K562 (cell line): Measurements from ENCODE around the gene NTM. TPM values are rescaled to one million over a fixed set of nuclear protein-coding genes. Genes with fewer than 3 reads are reported as not detected.

ENCODE experiments used
- ATAC-seq: fragments of 200-7000 bp; cut with Tn5 transposase; 3 replicates; pipeline ENCODE4 v1.9.1; 2020; ENCODE audit warnings: moderate library complexity
- BruUV-seq: library from RNA; stranded (reverse); fragments of 400-500 nt; replicated peaks from 2 replicates; lab custom pipeline; 2021; lab: Mats Ljungman, UMichigan
- CTCF ChIA-PET: fragments of 300-600 bp; formaldehyde crosslinking; extraction: SDS; loops from one replicate; lab custom pipeline; 2021; ENCODE audit warnings: low intra/inter-chr PET ratio; lab: Yijun Ruan, JAX
- POLR2A ChIA-PET: fragments of 300-600, 350-650 bp; sonication (Branson Sonifier 250); formaldehyde crosslinking; extraction: SDS; loops from one replicate; lab custom pipeline; 2021; ENCODE audit warnings: antibody characterized with exemption, inconsistent platforms; lab: Yijun Ruan, JAX
- DNase-seq, 4 experiments: peaks; one replicate each; pipeline versions ENCODE4 v3.0.0 to v3.0.0-alpha.2; 2011 to 2018; ENCODE audit warnings: low spot score in 3 of 4, mixed read lengths in 3 of 4; ENCODE audit errors: extremely low read depth in 1 of 4
- FAIRE-seq: peaks from 2 replicates; lab custom pipeline; 2011; peaks lifted over from hg19 to GRCh38; lab: Jason Lieb, UNC
- H2AFZ ChIP-seq: 2 replicates; pipeline ENCODE4 v1.6.0; 2011; ENCODE audit warnings: low read depth, low read length, control low read depth, inconsistent platforms
- H3K27ac ChIP-seq: fragments of 200-600 bp; 3 replicates; pipeline ENCODE4 v1.8.0; 2011; ENCODE audit warnings: low read depth, mild to moderate bottlenecking, control low read depth, inconsistent platforms, low read length, moderate library complexity, mixed read lengths; ENCODE audit errors: extremely low read depth
- H3K27me3 ChIP-seq, 2 experiments: fragments of 300-600 bp in 1 of 2; 2 replicates in 1 of 2; 3 replicates in 1 of 2; pipeline versions ENCODE4 v1.6.0 to v1.8.0; 2011; ENCODE audit warnings: inconsistent platforms in 2 of 2, low read length in 2 of 2, mild to moderate bottlenecking in 1 of 2, mixed read lengths in 1 of 2, moderate library complexity in 1 of 2; ENCODE audit not compliant: control insufficient read depth in 2 of 2, insufficient read depth in 2 of 2
- H3K36me3 ChIP-seq: fragments of 300-600 bp; 3 replicates; pipeline ENCODE4 v1.8.0; 2011; ENCODE audit warnings: mild to moderate bottlenecking, low read length, inconsistent platforms; ENCODE audit not compliant: control insufficient read depth, insufficient read depth
- H3K4me1 ChIP-seq, 2 experiments: fragments of 200-600 bp in 1 of 2; replicated peaks in 1 of 2; 2 replicates in 1 of 2; 3 replicates in 1 of 2; pipeline versions ENCODE4 v1.5.1 to v1.8.0; 2011; ENCODE audit warnings: inconsistent platforms in 2 of 2, low read length in 2 of 2, mild to moderate bottlenecking in 1 of 2, mixed read lengths in 1 of 2, moderate library complexity in 1 of 2; ENCODE audit not compliant: control insufficient read depth in 2 of 2, insufficient read depth in 2 of 2
- H3K4me2 ChIP-seq: 2 replicates; pipeline ENCODE4 v1.6.1; 2011; ENCODE audit warnings: low read length, control low read depth, inconsistent platforms, mixed read lengths; ENCODE audit not compliant: insufficient read depth
- H3K4me3 ChIP-seq: fragments of 200-600 bp; sonication (generic), shearing (Covaris generic); 2 replicates; pipeline ENCODE4 v1.5.1; 2016; ENCODE audit warnings: control low read depth, inconsistent platforms
- H3K79me2 ChIP-seq: fragments of 200-600 bp; 3 replicates; pipeline ENCODE4 v1.8.0; 2011; ENCODE audit warnings: low read length, inconsistent platforms; ENCODE audit not compliant: control insufficient read depth, insufficient read depth
- H3K9ac ChIP-seq, 2 experiments: 2 replicates each; pipeline versions ENCODE4 v1.6.0 to v1.6.1; 2011; ENCODE audit warnings: low read depth in 2 of 2, low read length in 2 of 2, control low read depth in 1 of 2, inconsistent platforms in 1 of 2, mild to moderate bottlenecking in 1 of 2, mixed read lengths in 1 of 2; ENCODE audit not compliant: insufficient read depth in 1 of 2
- H3K9me1 ChIP-seq: one replicate; pipeline ENCODE4 v1.6.0; 2011; ENCODE audit warnings: inconsistent platforms, mild to moderate bottlenecking, low read length, moderate library complexity; ENCODE audit not compliant: control insufficient read depth, insufficient read depth
- H3K9me3 ChIP-seq: replicated peaks from 2 replicates; pipeline ENCODE4 v1.5.1; 2011; ENCODE audit warnings: low read depth, low read length, inconsistent platforms; ENCODE audit not compliant: control insufficient read depth, insufficient read depth
- H4K20me1 ChIP-seq: replicated peaks from 2 replicates; pipeline ENCODE4 v1.6.1; 2011; ENCODE audit warnings: low read length, inconsistent platforms, mixed read lengths; ENCODE audit not compliant: control insufficient read depth, insufficient read depth
- CHD2 ChIP-seq: IDR thresholded peaks from 2 replicates; pipeline ENCODE4 v1.6.1; 2011; ENCODE audit warnings: low read depth, low read length
- CREBBP ChIP-seq: IDR thresholded peaks from one replicate; pipeline ENCODE4 v1.6.1; 2012; ENCODE audit warnings: low read depth, mild to moderate bottlenecking, control low read depth, inconsistent platforms, low read length
- KAT8 ChIP-seq: fragments of 450-650 bp; IDR thresholded peaks from 2 replicates; pipeline ENCODE4 v1.6.1; 2016; ENCODE audit warnings: low read depth, mild to moderate bottlenecking
- LARP7 ChIP-seq: fragments of 450-650 bp; IDR thresholded peaks from 2 replicates; pipeline ENCODE4 v1.6.1; 2016
- MAZ ChIP-seq, 2 experiments: fragments of 450-650 bp in 1 of 2; sonication (generic) in 1 of 2; formaldehyde crosslinking; IDR thresholded peaks in 1 of 2; conservative IDR thresholded peaks in 1 of 2; 2 replicates each; pipeline versions ENCODE4 v1.4.0 to v1.5.0; 2020; ENCODE audit warnings: mild to moderate bottlenecking in 1 of 2, missing genetic modification reagents in 1 of 2
- MBD2 ChIP-seq: sonication (generic); IDR thresholded peaks from 2 replicates; pipeline ENCODE4 v1.6.1; 2016; ENCODE audit warnings: low read depth, borderline replicate concordance
- NCOA1 ChIP-seq: fragments of 450-650 bp; IDR thresholded peaks from 2 replicates; pipeline ENCODE4 v1.6.1; 2016; ENCODE audit warnings: low read depth
- NFATC3 ChIP-seq: fragments of 450-650 bp; IDR thresholded peaks from 2 replicates; pipeline ENCODE4 v1.6.1; 2017; ENCODE audit warnings: mild to moderate bottlenecking
- POLR3G ChIP-seq: IDR thresholded peaks from 2 replicates; pipeline ENCODE4 v1.6.1; 2011; ENCODE audit not compliant: insufficient read length, insufficient replicate concordance; ENCODE audit errors: extremely low read depth
- RB1 ChIP-seq: fragments of 450-650 bp; IDR thresholded peaks from 2 replicates; pipeline ENCODE4 v1.6.1; 2017; ENCODE audit warnings: low read depth, mild to moderate bottlenecking
- SETDB1 ChIP-seq: IDR thresholded peaks from one replicate; pipeline ENCODE4 v1.6.1; 2012; ENCODE audit warnings: low read length, control low read depth, inconsistent platforms
- SIRT6 ChIP-seq: IDR thresholded peaks from one replicate; pipeline ENCODE4 v1.6.1; 2012; ENCODE audit warnings: low read depth, mild to moderate bottlenecking, control low read depth, inconsistent platforms, low read length, moderate library complexity
- SMAD1 ChIP-seq: fragments of 150-350 bp; IDR thresholded peaks from 2 replicates; pipeline ENCODE4 v1.6.1; 2014; ENCODE audit warnings: low read length, low read depth; ENCODE audit not compliant: partially characterized antibody
- U2AF1 ChIP-seq: fragments of 200-400 bp; formaldehyde crosslinking; optimal IDR thresholded peaks from 2 replicates; pipeline ENCODE3; 2017; ENCODE audit warnings: mild to moderate bottlenecking, low read depth, low read length, moderate library complexity
- ZNF212 ChIP-seq: fragments of 450-650 bp; formaldehyde crosslinking; IDR thresholded peaks from 2 replicates; pipeline ENCODE4 v1.4.0; 2020; ENCODE audit warnings: mild to moderate bottlenecking
- WGBS: fragments of 100-300 bp; shearing (Covaris generic); methylation state at CpG from one replicate; pipeline ENCODE4 v1.1.6; 2016; ENCODE audit warnings: low coverage, mixed read lengths; ENCODE audit not compliant: insufficient coverage; ENCODE audit errors: missing lambda C conversion rate; 5-methylcytosine and 5-hydroxymethylcytosine counted together
- in situ Hi-C: fragments of 300-500 bp; cut with MboI; formaldehyde crosslinking; loops from 4 replicates; pipeline ENCODE4 v1.15.0; 2018; ENCODE audit warnings: inconsistent platforms, mixed read lengths
- intact Hi-C: fragments of 100-400 bp; cut with micrococcal nuclease; formaldehyde crosslinking; loops from 2 replicates; pipeline ENCODE4 v1.14.2; 2022
- polyA plus RNA-seq, 8 experiments: library from polyadenylated mRNA; depleted of rRNA in 4 of 8; stranded (reverse) in 5 of 8; unstranded in 3 of 8; fragments of >200 nt; fragmentation: Nextera tagmentation in 2 of 8; fragmentation: Illumina TruSeq in 1 of 8; extraction: Ambion mirVana in 2 of 8; extraction: Trizol in 1 of 8; gene quantifications; 2 replicates each; pipeline versions ENCODE4 v1.2.1 to v1.2.3, GENCODE V29; 2011 to 2014; ENCODE audit warnings: inconsistent platforms in 1 of 8, missing spikeins in 1 of 8
- total RNA-seq, 7 experiments: library from RNA; depleted of rRNA in 6 of 7; stranded (reverse); fragments of >200 nt in 6 of 7; fragmentation: Illumina TruSeq in 2 of 7; extraction: Trizol in 2 of 7; gene quantifications; 2 replicates each; pipeline versions ENCODE4 v1.2.1 to v1.2.3, GENCODE V29; 2011 to 2021; ENCODE audit warnings: low replicate concordance in 1 of 7
- TF ChIP-seq, protein P1 (sequence below): fragments of 200-800 bp; sonication (Bioruptor generic); IDR thresholded peaks from 2 replicates; pipeline ENCODE4 v1.6.1; 2017; ENCODE audit warnings: missing genetic modification characterization, missing compliant biosample characterization
- TF ChIP-seq, protein P2 (sequence below): fragments of 450-650 bp; formaldehyde crosslinking; IDR thresholded peaks from 2 replicates; pipeline ENCODE4 v1.4.0; 2020; ENCODE audit warnings: mild to moderate bottlenecking

NTM gene
- total and polyA plus RNA-seq, 9 of the 15 experiments (the other 6 are each of a cell fraction or from before 2014, with no cell fraction given): not detected

DNA sequence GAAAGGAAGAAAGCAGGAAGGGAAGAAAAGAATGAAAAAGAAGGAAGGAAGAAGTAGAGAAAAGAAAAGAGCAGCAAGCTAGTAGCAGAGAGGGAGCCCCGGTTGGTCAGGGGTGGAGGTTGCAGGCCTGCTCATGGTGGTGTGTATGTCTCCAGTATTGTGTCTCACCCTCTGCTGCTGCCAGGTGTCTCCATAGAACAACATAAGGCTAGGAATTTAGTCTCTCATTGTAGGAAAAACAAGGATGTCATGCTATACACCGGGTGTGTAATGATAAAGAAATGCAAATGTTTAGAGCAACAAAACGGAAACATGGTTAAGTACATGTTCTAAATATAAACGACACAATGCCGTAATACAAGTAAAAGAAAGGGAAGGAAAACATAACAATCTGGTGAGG is 342.5 kb downstream of the NTM start:
- no peak overlapping the region for H2AFZ ChIP-seq

More for the DNA sequence above, 342.5 kb downstream of the NTM start:
- intact Hi-C loops: no loop called here
- H3K4me2 ChIP-seq: no peak overlapping the region
- no peaks in the 10 kb centered on the region for H4K20me1 ChIP-seq
- BruUV-seq: no TSS peak
- no peaks in the 10 kb centered on the region for H3K36me3 ChIP-seq
- H3K27ac ChIP-seq: no peak overlapping the region
- H3K27me3 ChIP-seq: no peaks in the 10 kb centered on the region
- POLR2A ChIA-PET: no interaction called here
- CTCF ChIA-PET: no interaction called here
- ATAC-seq: no peak
- in situ Hi-C loops: no loop called here
- DNase-seq: no peak
- no peak overlapping the region for H3K9ac ChIP-seq
- no peak overlapping the region for H3K4me3 ChIP-seq
- 0% methylated on average over 5 of the region's 5 CpGs for whole genome bisulfite sequencing
- H3K9me1 ChIP-seq: no peaks in the 10 kb centered on the region
- no peaks in the 10 kb centered on the region for H3K4me1 ChIP-seq
- FAIRE-seq: no peak
- H3K9me3 ChIP-seq: no peaks in the 10 kb centered on the region; the same call in 1 of the 2 replicates
- H3K79me2 ChIP-seq: no peaks in the 10 kb centered on the region
- TF ChIP-seq NFATC3 (no peak), POLR3G (no peak), LARP7 (no peak), MBD2 (no peak), NCOA1 (no peak), ZNF212 (no peak), CHD2 (no peak), SIRT6 (no peak), KAT8 (no peak), RB1 (no peak), U2AF1 (no peak), MAZ (CRISPR knock-in tag; conservative IDR thresholded peaks at IDR 0.05 in 1 of 2, IDR thresholded peaks at IDR 0.05 in 1 of 2) (no peak), SETDB1 (no peak), CREBBP (no peak), SMAD1 (no peak)
- TF ChIP-seq, protein P1, sequence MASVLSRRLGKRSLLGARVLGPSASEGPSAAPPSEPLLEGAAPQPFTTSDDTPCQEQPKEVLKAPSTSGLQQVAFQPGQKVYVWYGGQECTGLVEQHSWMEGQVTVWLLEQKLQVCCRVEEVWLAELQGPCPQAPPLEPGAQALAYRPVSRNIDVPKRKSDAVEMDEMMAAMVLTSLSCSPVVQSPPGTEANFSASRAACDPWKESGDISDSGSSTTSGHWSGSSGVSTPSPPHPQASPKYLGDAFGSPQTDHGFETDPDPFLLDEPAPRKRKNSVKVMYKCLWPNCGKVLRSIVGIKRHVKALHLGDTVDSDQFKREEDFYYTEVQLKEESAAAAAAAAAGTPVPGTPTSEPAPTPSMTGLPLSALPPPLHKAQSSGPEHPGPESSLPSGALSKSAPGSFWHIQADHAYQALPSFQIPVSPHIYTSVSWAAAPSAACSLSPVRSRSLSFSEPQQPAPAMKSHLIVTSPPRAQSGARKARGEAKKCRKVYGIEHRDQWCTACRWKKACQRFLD (CRISPR knock-in tag): no peak
- TF ChIP-seq, protein P2, sequence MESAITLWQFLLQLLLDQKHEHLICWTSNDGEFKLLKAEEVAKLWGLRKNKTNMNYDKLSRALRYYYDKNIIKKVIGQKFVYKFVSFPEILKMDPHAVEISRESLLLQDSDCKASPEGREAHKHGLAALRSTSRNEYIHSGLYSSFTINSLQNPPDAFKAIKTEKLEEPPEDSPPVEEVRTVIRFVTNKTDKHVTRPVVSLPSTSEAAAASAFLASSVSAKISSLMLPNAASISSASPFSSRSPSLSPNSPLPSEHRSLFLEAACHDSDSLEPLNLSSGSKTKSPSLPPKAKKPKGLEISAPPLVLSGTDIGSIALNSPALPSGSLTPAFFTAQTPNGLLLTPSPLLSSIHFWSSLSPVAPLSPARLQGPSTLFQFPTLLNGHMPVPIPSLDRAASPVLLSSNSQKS (CRISPR knock-in tag): no peak
